IMR-90 (cell line): ENCODE measurements around the gene XCR1. TPM values are rescaled to one million over a fixed set of nuclear protein-coding genes. Genes with fewer than 3 reads are reported as not detected.

ENCODE experiments used
- ATAC-seq: fragments of 200-7000 bp; cut with Tn5 transposase; 2 replicates; pipeline ENCODE4 v1.9.1; 2020; ENCODE audit warnings: low read depth, mild to moderate bottlenecking, moderate library complexity
- BruUV-seq: library from RNA; stranded (reverse); fragments of 400-500 nt; replicated peaks from 2 replicates; lab custom pipeline; 2021; lab: Mats Ljungman, UMichigan
- CTCF ChIA-PET: fragments of 300-600 bp; formaldehyde crosslinking; extraction: SDS; loops from one replicate; lab custom pipeline; 2021; ENCODE audit warnings: antibody characterized with exemption; lab: Yijun Ruan, JAX
- POLR2A ChIA-PET: fragments of 300-600 bp; sonication (Branson Sonifier 250); formaldehyde crosslinking; loops from one replicate; lab custom pipeline; 2022; ENCODE audit warnings: antibody characterized with exemption; ENCODE audit not compliant: unreplicated experiment; lab: Charles Lee
- DNase-seq: peaks from one replicate; pipeline ENCODE4 v3.0.0; 2013
- H2AFZ ChIP-seq: replicated peaks from 2 replicates; pipeline ENCODE3; 2013; ENCODE audit warnings: low read length, mild to moderate bottlenecking; ENCODE audit not compliant: poor library complexity
- H2AK5ac ChIP-seq: 2 replicates; pipeline ENCODE4 v1.6.1; 2013; ENCODE audit warnings: low read depth, low read length, inconsistent platforms
- H2AK9ac ChIP-seq: replicated peaks from 2 replicates; pipeline ENCODE3; 2013; ENCODE audit warnings: mild to moderate bottlenecking, low read depth, low read length, moderate library complexity; ENCODE audit not compliant: poor library complexity
- H2BK120ac ChIP-seq: 2 replicates; pipeline ENCODE4 v1.6.1; 2013; ENCODE audit warnings: low read depth, low read length, inconsistent platforms
- H2BK15ac ChIP-seq: 3 replicates; pipeline ENCODE4 v1.6.1; 2013; ENCODE audit warnings: low read depth, low read length, inconsistent platforms
- H2BK20ac ChIP-seq: 2 replicates; pipeline ENCODE4 v1.6.1; 2013; ENCODE audit warnings: low read depth, mild to moderate bottlenecking, inconsistent platforms, low read length, moderate library complexity
- H2BK5ac ChIP-seq: 2 replicates; pipeline ENCODE4 v1.6.1; 2013; ENCODE audit warnings: mild to moderate bottlenecking, low read depth, low read length, inconsistent platforms; ENCODE audit not compliant: poor library complexity, severe bottlenecking
- H3K14ac ChIP-seq: replicated peaks from 2 replicates; pipeline ENCODE4 v1.6.1; 2013; ENCODE audit warnings: low read depth, low read length, inconsistent platforms
- H3K18ac ChIP-seq: 2 replicates; pipeline ENCODE4 v1.6.1; 2013; ENCODE audit warnings: low read depth, low read length, control low read depth
- H3K23ac ChIP-seq: 2 replicates; pipeline ENCODE4 v1.6.1; 2013; ENCODE audit warnings: low read depth, low read length, inconsistent platforms
- H3K27ac ChIP-seq: 2 replicates; pipeline ENCODE4 v1.5.1; 2013; ENCODE audit warnings: mild to moderate bottlenecking, control low read depth, low read length; ENCODE audit not compliant: insufficient read depth
- H3K27me3 ChIP-seq: 2 replicates; pipeline ENCODE4 v1.6.1; 2013; ENCODE audit warnings: low read length; ENCODE audit not compliant: control insufficient read depth, insufficient read depth
- H3K36me3 ChIP-seq: 2 replicates; pipeline ENCODE4 v1.6.1; 2013; ENCODE audit warnings: low read length, mixed read lengths; ENCODE audit not compliant: control insufficient read depth, insufficient read depth
- H3K4ac ChIP-seq: 2 replicates; pipeline ENCODE4 v1.6.1; 2013; ENCODE audit warnings: low read depth, low read length, inconsistent platforms
- H3K4me1 ChIP-seq: 2 replicates; pipeline ENCODE4 v1.6.1; 2013; ENCODE audit warnings: low read length, mixed read lengths; ENCODE audit not compliant: control insufficient read depth, insufficient read depth
- H3K4me2 ChIP-seq: 2 replicates; pipeline ENCODE4 v1.6.1; 2013; ENCODE audit warnings: low read depth, mild to moderate bottlenecking, control low read depth, low read length, moderate library complexity
- H3K4me3 ChIP-seq: 2 replicates; pipeline ENCODE4 v1.5.1; 2013; ENCODE audit warnings: low read depth, mild to moderate bottlenecking, control low read depth, low read length, moderate library complexity; ENCODE audit not compliant: insufficient read depth
- H3K56ac ChIP-seq: 2 replicates; pipeline ENCODE4 v1.6.1; 2013; ENCODE audit warnings: low read length, inconsistent platforms; ENCODE audit not compliant: insufficient read depth; ENCODE audit errors: extremely low read depth
- H3K79me1 ChIP-seq, 2 experiments: 2 replicates each; pipeline ENCODE4 v1.6.1; 2013; ENCODE audit warnings: low read length in 2 of 2, inconsistent platforms in 1 of 2, low read depth in 1 of 2
- H3K9ac ChIP-seq: 2 replicates; pipeline ENCODE4 v1.6.1; 2013; ENCODE audit warnings: low read depth, low read length, control low read depth
- H3K9me1 ChIP-seq: 2 replicates; pipeline ENCODE4 v1.6.1; 2013; ENCODE audit warnings: low read length, inconsistent platforms; ENCODE audit not compliant: insufficient read depth
- H3K9me3 ChIP-seq: 2 replicates; pipeline ENCODE4 v1.6.1; 2013; ENCODE audit warnings: low read length; ENCODE audit not compliant: control insufficient read depth, insufficient read depth
- H4K20me1 ChIP-seq: 2 replicates; pipeline ENCODE4 v1.6.1; 2013; ENCODE audit warnings: low read length, inconsistent platforms; ENCODE audit not compliant: insufficient read depth
- H4K5ac ChIP-seq: 2 replicates; pipeline ENCODE4 v1.6.1; 2013; ENCODE audit warnings: mild to moderate bottlenecking, low read depth, low read length, control low read depth
- H4K8ac ChIP-seq, 2 experiments: 2 replicates each; pipeline ENCODE4 v1.6.1; 2013; ENCODE audit warnings: low read depth in 2 of 2, low read length in 2 of 2, control low read depth in 1 of 2, inconsistent platforms in 1 of 2
- H4K91ac ChIP-seq: 2 replicates; pipeline ENCODE4 v1.6.1; 2013; ENCODE audit warnings: low read depth, low read length, inconsistent platforms; ENCODE audit not compliant: insufficient read depth
- BHLHE40 ChIP-seq: fragments of 150-350 bp; IDR thresholded peaks from 2 replicates; pipeline ENCODE4 v1.6.1; 2016; ENCODE audit warnings: mild to moderate bottlenecking, low read depth, low read length
- CEBPB ChIP-seq: IDR thresholded peaks from 2 replicates; pipeline ENCODE4 v1.6.1; 2012; ENCODE audit warnings: low read depth, low read length, improper control_type of control experiment
- CHD1 ChIP-seq: IDR thresholded peaks from 2 replicates; pipeline ENCODE4 v1.6.1; 2012; ENCODE audit warnings: low read depth, low read length, improper control_type of control experiment
- CTCF ChIP-seq: conservative IDR thresholded peaks from 2 replicates; pipeline ENCODE4 v1.5.1; 2012; ENCODE audit warnings: mild to moderate bottlenecking, low read depth, low read length, improper control_type of control experiment
- ELK1 ChIP-seq: fragments of 150-350 bp; IDR thresholded peaks from 2 replicates; pipeline ENCODE4 v1.6.1; 2016; ENCODE audit warnings: low read depth, mild to moderate bottlenecking, low read length, moderate library complexity, borderline replicate concordance
- FOS ChIP-seq: fragments of 150-350 bp; IDR thresholded peaks from 2 replicates; pipeline ENCODE4 v1.6.1; 2016; ENCODE audit warnings: low read depth, low read length
- MAFK ChIP-seq: IDR thresholded peaks from 2 replicates; pipeline ENCODE4 v1.6.1; 2012; ENCODE audit warnings: low read depth, low read length, improper control_type of control experiment
- MAZ ChIP-seq: IDR thresholded peaks from 2 replicates; pipeline ENCODE4 v1.6.1; 2012; ENCODE audit warnings: low read depth, mild to moderate bottlenecking, low read length, improper control_type of control experiment, moderate library complexity, borderline replicate concordance
- MXI1 ChIP-seq: IDR thresholded peaks from 2 replicates; pipeline ENCODE4 v1.6.1; 2012; ENCODE audit warnings: low read depth, mild to moderate bottlenecking, low read length, moderate library complexity, borderline replicate concordance
- NFE2L2 ChIP-seq: fragments of 150-350 bp; IDR thresholded peaks from 2 replicates; pipeline ENCODE4 v1.6.1; 2016; ENCODE audit warnings: low read depth, mild to moderate bottlenecking, low read length
- POLR2A ChIP-seq: IDR thresholded peaks from 2 replicates; pipeline ENCODE4 v1.6.1; 2012; ENCODE audit warnings: mild to moderate bottlenecking, low read depth, low read length
- RAD21 ChIP-seq: IDR thresholded peaks from 2 replicates; pipeline ENCODE4 v1.6.1; 2012; ENCODE audit warnings: low read length, improper control_type of control experiment
- RCOR1 ChIP-seq: IDR thresholded peaks from 2 replicates; pipeline ENCODE4 v1.6.1; 2012; ENCODE audit warnings: mild to moderate bottlenecking, low read length, improper control_type of control experiment; ENCODE audit not compliant: insufficient replicate concordance
- RFX5 ChIP-seq: IDR thresholded peaks from 2 replicates; pipeline ENCODE4 v1.8.0; 2012; ENCODE audit warnings: low read depth, mild to moderate bottlenecking, low read length, moderate library complexity
- SMC3 ChIP-seq: fragments of 150-350 bp; IDR thresholded peaks from 2 replicates; pipeline ENCODE4 v1.6.1; 2016; ENCODE audit warnings: low read depth, mild to moderate bottlenecking, antibody characterized with exemption, low read length, moderate library complexity
- USF2 ChIP-seq: fragments of 150-350 bp; IDR thresholded peaks from 2 replicates; pipeline ENCODE4 v1.6.1; 2017; ENCODE audit warnings: mild to moderate bottlenecking, antibody characterized with exemption, low read length, low read depth
- WGBS, 2 experiments: methylation state at CpG; one replicate each; pipeline versions ENCODE4 v1.1.5 to v1.1.7; 2013; ENCODE audit warnings: missing lambda C conversion rate in 2 of 2; ENCODE audit not compliant: insufficient read length in 1 of 2; ENCODE audit errors: extremely low coverage in 2 of 2; 5-methylcytosine and 5-hydroxymethylcytosine counted together
- dilution Hi-C: fragments of 300-500 bp; cut with HindIII; formaldehyde crosslinking; loops from one replicate; pipeline ENCODE4 v1.14.3; 2018; ENCODE audit warnings: low sequenced_read_pairs; ENCODE audit not compliant: unreplicated experiment
- in situ Hi-C: fragments of 300-500 bp; cut with MboI; formaldehyde crosslinking; loops from 3 replicates; pipeline ENCODE4 v1.14.3; 2019; ENCODE audit warnings: low sequenced_read_pairs, inconsistent platforms, mixed read lengths
- intact Hi-C: fragments of 100-400 bp; cut with micrococcal nuclease; formaldehyde crosslinking; loops from 2 replicates; pipeline ENCODE4 v1.10.0; 2022
- polyA plus RNA-seq, 3 experiments: library from polyadenylated mRNA; depleted of rRNA; stranded (reverse); fragments of >200 nt; gene quantifications; 2 replicates each; pipeline ENCODE4 v1.2.3, GENCODE V29; 2012; ENCODE audit warnings: low replicate concordance in 1 of 3
- total RNA-seq: library from RNA; depleted of rRNA; stranded (reverse); fragments of >200 nt; gene quantifications from 2 replicates; pipeline ENCODE4 v1.2.3, GENCODE V29; 2012

Gene XCR1
- total and polyA plus RNA-seq, 2 of the 4 experiments (the other 2 are of a cell fraction): not detected

- in situ Hi-C loops: no loop called here
- no peak overlapping the region for H2BK15ac ChIP-seq
- no TSS peak for BruUV-seq
Measured at GRCh38 chr3:45997942-45998341, 29.3 kb downstream of the XCR1 start.

More at GRCh38 chr3:45997942-45998341, 29.3 kb downstream of the XCR1 start:
- Histone ChIP-seq H2AK9ac (no peak overlapping the region), H2BK5ac (no peak overlapping the region), H3K27ac (no peak overlapping the region), H3K27me3 (peaks cover 1% of the 10 kb centered on the region), H3K4me1 (peaks cover 10% of the 10 kb centered on the region), H4K20me1 (no peaks in the 10 kb centered on the region), H3K18ac (no peak overlapping the region), H4K91ac (no peak overlapping the region), H3K23ac (no peak overlapping the region), H3K14ac (no peak overlapping the region), H3K9me3 (no peaks in the 10 kb centered on the region), H3K9me1 (peaks cover 17% of the 10 kb centered on the region), H3K4me2 (no peak overlapping the region), H2AFZ (no peak overlapping the region), H3K4ac (no peak overlapping the region), H4K8ac (no peak overlapping the region), H2BK20ac (no peak overlapping the region), H3K4me3 (no peak overlapping the region), H2BK120ac (no peak overlapping the region), H3K36me3 (no peaks in the 10 kb centered on the region), H2AK5ac (no peak overlapping the region), H4K5ac (no peak overlapping the region), H3K79me1 (peaks cover 11 to 29% of the 10 kb centered on the region in 2 experiments), H3K9ac (no peak overlapping the region), H3K56ac (no peak overlapping the region)
- no peak for TF ChIP-seq MXI1
- TF ChIP-seq CTCF: no peak
- no peak for TF ChIP-seq RAD21
- no peak for TF ChIP-seq RCOR1
- TF ChIP-seq MAFK: no peak
- no peak for TF ChIP-seq POLR2A
- TF ChIP-seq CEBPB: no peak
- TF ChIP-seq NFE2L2: no peak
- TF ChIP-seq SMC3: no peak
- TF ChIP-seq MAZ: no peak
- no peak for TF ChIP-seq CHD1
- TF ChIP-seq BHLHE40: no peak
- no peak for TF ChIP-seq FOS
- TF ChIP-seq ELK1: no peak
- TF ChIP-seq USF2: no peak
- no peak for TF ChIP-seq RFX5
- intact Hi-C loops (no loop called here), dilution Hi-C loops (no loop called here)
- DNase-seq: no peak
- ChIA-PET CTCF (interaction anchor here (0.6 kb wide), 1 partner anchor 67 kb away, joined by 4 read pairs; no protein-coding TSS in a partner anchor), POLR2A (no interaction called here)
- WGBS, 2 experiments: no CpG with 5 or more reads among the region's 2 CpGs
- ATAC-seq: no peak
